Effector memory CD8-positive, alpha-beta T cell (primary cell): ENCODE results near the gene POLD2.

Experiments
- ATAC-seq: fragments of 150-1000 bp; cut with Tn5 transposase; replicated peaks from 2 replicates; pipeline ENCODE4 v1.10.0; 2021; ENCODE audit warnings: mild to moderate bottlenecking, moderate library complexity
- DNase-seq, 3 experiments: peaks; one replicate each; pipeline ENCODE4 v3.0.0; 2021
- H3K27ac Mint-ChIP-seq, 2 donors: one replicate each; pipeline ENCODE4 v1.8.0; 2022; ENCODE audit warnings: mild to moderate bottlenecking in 2 of 2, mixed read lengths in 2 of 2, moderate library complexity in 2 of 2
- H3K27me3 Mint-ChIP-seq, 2 donors: one replicate each; pipeline ENCODE4 v1.8.0; 2022; ENCODE audit warnings: mixed read lengths in 2 of 2
- H3K36me3 Mint-ChIP-seq: one replicate; pipeline ENCODE4 v1.8.0; 2022; ENCODE audit warnings: mild to moderate bottlenecking, moderate library complexity, mixed read lengths; ENCODE audit not compliant: insufficient read depth
- H3K4me1 Mint-ChIP-seq, 2 donors: one replicate each; pipeline ENCODE4 v1.8.0; 2022; ENCODE audit warnings: low read depth in 2 of 2, mixed read lengths in 2 of 2
- H3K4me3 Mint-ChIP-seq, 2 donors: one replicate each; pipeline ENCODE4 v1.8.0; 2022; ENCODE audit warnings: mild to moderate bottlenecking in 2 of 2, mixed read lengths in 2 of 2, moderate library complexity in 2 of 2
- H3K9me3 Mint-ChIP-seq, 2 donors: one replicate each; pipeline ENCODE4 v1.8.0; 2022; ENCODE audit warnings: mixed read lengths in 2 of 2

POLD2 gene

GRCh38 chr7:44157116-44158080 is 34.0 kb upstream of the POLD2 start:
- Mint-ChIP-seq H3K4me1 (no peaks in the 10 kb centered on the region), H3K4me3 (no peak overlapping the region), H3K27me3 (peaks cover 7 to 19% of the 10 kb centered on the region in 2 donors), H3K27ac (no peak overlapping the region), H3K36me3 (no peaks in the 10 kb centered on the region), H3K9me3 (no peaks in the 10 kb centered on the region)
- DNase-seq (no peak), ATAC-seq (no peak)

- peaks cover 0 to 13% of the 10 kb centered on the region in 2 donors for H3K27me3 Mint-ChIP-seq
- H3K4me1 Mint-ChIP-seq, result no peaks in the 10 kb centered on the region
- DNase-seq (no peak), ATAC-seq (no peak)
- H3K27ac Mint-ChIP-seq, result no peak overlapping the region
- no peak overlapping the region for H3K4me3 Mint-ChIP-seq
- H3K36me3 Mint-ChIP-seq, result no peaks in the 10 kb centered on the region
- H3K9me3 Mint-ChIP-seq, result no peaks in the 10 kb centered on the region
Measured at GRCh38 chr7:44156453-44157010, 33.2 kb upstream of the POLD2 start.

- ATAC-seq, result no peak
- peaks cover 0 to 13% of the 10 kb centered on the region in 2 donors for H3K27me3 Mint-ChIP-seq
- H3K4me1 Mint-ChIP-seq, result no peaks in the 10 kb centered on the region
- no peak overlapping the region for H3K27ac Mint-ChIP-seq
- no peaks in the 10 kb centered on the region for H3K9me3 Mint-ChIP-seq
- no peaks in the 10 kb centered on the region for H3K36me3 Mint-ChIP-seq
- no peak overlapping the region for H3K4me3 Mint-ChIP-seq
- DNase-seq, result no peak
Measured at GRCh38 chr7:44155191-44156185, 32.1 kb upstream of the POLD2 start.

DNA sequence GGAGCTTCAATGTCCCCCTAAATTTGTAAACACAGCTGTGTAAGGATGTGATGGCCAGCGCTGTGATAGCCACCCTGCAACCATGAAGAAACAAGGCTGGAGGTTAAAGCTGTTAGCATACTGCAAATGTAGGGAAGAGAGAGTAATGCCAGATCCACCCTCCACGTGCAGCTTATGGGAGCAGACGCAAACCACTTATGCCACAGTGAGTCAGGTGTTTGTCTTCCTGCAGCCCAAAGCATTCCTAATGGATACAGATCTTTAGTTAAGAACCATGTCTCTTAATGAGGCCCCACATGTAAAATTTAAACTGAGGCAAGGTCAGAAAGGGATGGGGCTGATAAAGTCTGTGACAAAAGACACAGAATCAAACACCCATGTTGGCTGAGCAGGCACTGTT is 31.4 kb upstream of the POLD2 start:
- Mint-ChIP-seq H3K9me3 (no peaks in the 10 kb centered on the region), H3K4me3 (no peak overlapping the region), H3K36me3 (no peaks in the 10 kb centered on the region), H3K4me1 (no peaks in the 10 kb centered on the region), H3K27me3 (peaks cover 0 to 13% of the 10 kb centered on the region in 2 donors), H3K27ac (no peak overlapping the region)
- ATAC-seq, result no peak
- no peak for DNase-seq

DNA sequence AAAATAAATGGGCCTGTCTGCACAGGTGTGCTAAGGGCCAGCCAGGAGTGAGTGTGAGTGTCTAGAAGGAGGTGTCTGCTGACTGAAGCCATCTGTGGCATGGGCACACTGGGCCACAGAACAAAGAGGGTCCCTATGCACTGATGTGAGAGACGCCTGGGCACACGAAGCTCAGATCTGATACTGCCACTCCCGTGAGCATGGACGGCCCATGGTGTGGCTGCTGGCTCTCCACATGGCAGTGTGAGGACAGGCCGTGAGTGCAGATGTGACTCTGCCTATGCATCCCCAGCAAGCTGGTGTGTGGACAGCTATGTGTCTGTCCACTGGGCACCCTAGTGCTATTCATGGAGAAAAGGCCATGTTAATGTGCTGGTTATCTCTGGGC is 30.6 kb upstream of the POLD2 start:
- Mint-ChIP-seq H3K36me3 (no peaks in the 10 kb centered on the region), H3K27me3 (peaks cover 0 to 13% of the 10 kb centered on the region in 2 donors), H3K4me1 (no peaks in the 10 kb centered on the region), H3K27ac (no peak overlapping the region), H3K4me3 (no peak overlapping the region), H3K9me3 (no peaks in the 10 kb centered on the region)
- ATAC-seq (no peak), DNase-seq (no peak)

GRCh38 chr7:44152971-44153947 is 29.9 kb upstream of the POLD2 start:
- Mint-ChIP-seq H3K36me3 (no peaks in the 10 kb centered on the region), H3K27me3 (peaks cover 0 to 13% of the 10 kb centered on the region in 2 donors), H3K4me1 (no peaks in the 10 kb centered on the region), H3K27ac (no peak overlapping the region), H3K9me3 (no peaks in the 10 kb centered on the region), H3K4me3 (no peak overlapping the region)
- no peak for ATAC-seq
- no peak for DNase-seq

- no peak for DNase-seq
- H3K36me3 Mint-ChIP-seq, result no peaks in the 10 kb centered on the region
- H3K27ac Mint-ChIP-seq, result no peak overlapping the region
- H3K9me3 Mint-ChIP-seq, result no peaks in the 10 kb centered on the region
- H3K27me3 Mint-ChIP-seq, result peaks cover 0 to under 1% of the 10 kb centered on the region in 2 donors
- no peak for ATAC-seq
- H3K4me3 Mint-ChIP-seq, result no peak overlapping the region
- H3K4me1 Mint-ChIP-seq, result no peaks in the 10 kb centered on the region
Measured at GRCh38 chr7:44151956-44152355, 28.6 kb upstream of the POLD2 start.

- H3K27me3 Mint-ChIP-seq, result peaks cover 0 to 5% of the 10 kb centered on the region in 2 donors
- DNase-seq (no peak), ATAC-seq (no peak)
- H3K4me1 Mint-ChIP-seq, result peaks cover 0 to 4% of the 10 kb centered on the region in 2 donors
- no peak overlapping the region for H3K4me3 Mint-ChIP-seq
- no peak overlapping the region for H3K27ac Mint-ChIP-seq
- H3K36me3 Mint-ChIP-seq, result no peaks in the 10 kb centered on the region
- no peaks in the 10 kb centered on the region for H3K9me3 Mint-ChIP-seq
Measured at GRCh38 chr7:44150966-44151941, 27.9 kb upstream of the POLD2 start.

- H3K27ac Mint-ChIP-seq, result no peak overlapping the region
- H3K4me1 Mint-ChIP-seq, result peaks cover 0 to 5% of the 10 kb centered on the region in 2 donors
- H3K4me3 Mint-ChIP-seq, result no peak overlapping the region
- no peaks in the 10 kb centered on the region for H3K9me3 Mint-ChIP-seq
- H3K36me3 Mint-ChIP-seq, result no peaks in the 10 kb centered on the region
- peaks cover under 1 to 5% of the 10 kb centered on the region in 2 donors for H3K27me3 Mint-ChIP-seq
- DNase-seq (no peak), ATAC-seq (no peak)
Measured at GRCh38 chr7:44150466-44150832, 27.1 kb upstream of the POLD2 start.

DNA sequence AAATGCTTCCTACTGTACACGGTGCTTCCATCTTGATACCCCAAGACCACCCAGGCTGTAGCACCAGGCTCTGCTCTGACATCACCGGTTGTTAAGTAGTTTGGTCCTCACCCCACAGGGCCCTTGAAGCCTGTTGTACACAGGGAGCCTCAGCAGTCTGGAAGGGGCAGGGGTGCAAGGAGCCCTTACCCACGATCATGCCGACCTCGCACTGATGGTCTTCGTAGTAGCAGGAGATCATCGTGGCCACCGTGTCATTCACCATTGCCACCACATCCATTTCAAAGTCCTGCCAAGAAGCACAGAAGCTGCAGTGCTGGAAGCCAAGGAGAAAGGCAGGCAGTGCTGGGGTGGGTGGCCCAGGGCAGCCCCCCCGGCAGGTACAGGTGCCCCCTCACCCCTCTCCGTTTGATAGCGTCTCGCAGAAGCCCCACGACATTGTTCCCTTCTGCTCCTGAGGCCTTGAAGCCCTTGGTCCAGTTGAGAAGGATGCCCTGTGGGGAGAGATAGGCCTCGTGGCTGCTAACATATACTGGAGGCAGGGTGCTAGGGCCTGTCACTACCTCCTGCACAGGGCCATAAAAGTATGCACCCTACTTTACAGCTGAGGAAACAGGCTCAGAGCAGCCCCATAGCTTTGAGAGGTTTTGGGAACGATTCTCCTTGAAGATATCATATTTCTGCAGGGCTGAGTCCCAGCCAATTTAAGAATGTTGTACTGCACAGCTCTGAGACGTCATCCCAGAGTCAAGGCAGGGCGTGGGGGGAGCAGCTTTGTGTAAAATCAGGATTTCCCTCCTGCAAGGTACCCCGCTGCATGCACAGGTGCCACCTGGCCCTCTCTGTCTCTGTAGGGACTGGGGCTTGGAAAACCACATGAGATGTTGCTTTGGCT is 26.5 kb upstream of the POLD2 start:
- H3K27me3 Mint-ChIP-seq, result peaks cover 5 to 6% of the 10 kb centered on the region in 2 donors
- H3K27ac Mint-ChIP-seq, result no peak overlapping the region
- H3K4me1 Mint-ChIP-seq, result peaks cover 0 to 10% of the 10 kb centered on the region in 2 donors
- ATAC-seq, result no peak
- no peaks in the 10 kb centered on the region for H3K36me3 Mint-ChIP-seq
- DNase-seq, result no peak
- no peaks in the 10 kb centered on the region for H3K9me3 Mint-ChIP-seq
- no peak overlapping the region for H3K4me3 Mint-ChIP-seq

- no peak overlapping the region for H3K4me3 Mint-ChIP-seq
- H3K27me3 Mint-ChIP-seq, result peaks cover 5 to 6% of the 10 kb centered on the region in 2 donors
- no peak overlapping the region for H3K27ac Mint-ChIP-seq
- H3K36me3 Mint-ChIP-seq, result no peaks in the 10 kb centered on the region
- no peak for DNase-seq
- ATAC-seq, result no peak
- no peaks in the 10 kb centered on the region for H3K9me3 Mint-ChIP-seq
- H3K4me1 Mint-ChIP-seq, result peaks cover 0 to 10% of the 10 kb centered on the region in 2 donors
Measured at GRCh38 chr7:44148961-44149536, 25.7 kb upstream of the POLD2 start.
